Left kidney (tissue), 2 donors: ENCODE data around the gene UBN2. TPM values are rescaled to one million over a fixed set of nuclear protein-coding genes. Genes with fewer than 3 reads are reported as not detected.

Experiments used
- DNase-seq: peaks from one replicate; pipeline ENCODE4 v3.0.0-alpha.2; 2013
- polyA plus RNA-seq: library from polyadenylated mRNA; unstranded; fragments of 120-200 nt; gene quantifications from one replicate; pipeline ENCODE4 v1.2.1, GENCODE V29; 2013; ENCODE audit not compliant: insufficient read length

UBN2 gene
- polyA plus RNA-seq, 1 donor: 27.5 TPM

DNA sequence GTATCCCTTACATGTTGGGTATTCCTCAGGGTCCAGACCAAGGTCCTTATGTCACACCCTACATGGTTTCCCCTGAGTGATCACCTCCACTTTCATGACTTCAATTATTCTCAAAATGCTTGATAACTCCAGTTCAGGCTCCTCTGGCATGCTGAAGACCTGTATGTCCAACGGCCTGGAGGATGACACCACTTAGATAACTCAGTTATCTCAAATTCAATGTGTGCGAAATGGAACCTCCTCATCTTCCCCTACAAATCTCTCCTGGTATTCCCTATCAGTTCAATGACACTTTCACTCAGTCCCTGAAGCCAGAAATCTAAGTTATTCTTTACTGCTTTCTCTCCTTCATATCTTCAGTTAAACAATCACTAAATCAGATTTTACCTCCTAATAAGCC, 120.0 kb downstream of the UBN2 start:
- DNase-seq: no peak

GRCh38 chr7:139354729-139355128, 123.7 kb downstream of the UBN2 start:
- DNase-seq: no peak

- DNase-seq: no peak
These were observed 124.3 kb downstream of the UBN2 start for GRCh38 chr7:139355320-139355719.

Other genes with a start within 250 kb of the UBN2 start
- gene KIAA1549, start 249.8 kb upstream of the UBN2 start, polyA plus RNA-seq: 15.5 TPM
- 29.3 TPM for gene ZC3HAV1L, start 195.2 kb upstream of the UBN2 start, polyA plus RNA-seq
- gene ZC3HAV1, start 121.5 kb upstream of the UBN2 start, polyA plus RNA-seq: 19.2 TPM
- 22.8 TPM for gene FMC1, start 110.1 kb downstream of the UBN2 start, polyA plus RNA-seq
- gene LUC7L2, start 128.7 kb downstream of the UBN2 start, polyA plus RNA-seq: 202 TPM